Mesodermal cell (in vitro differentiated cells): ENCODE measurements around the gene PDE9A.
"Not testable (repeated sequence)": the region's sequence is repeated elsewhere in the genome, so short reads cannot be mapped to it uniquely, and the experiment has no call there.

Experiments used
- H3K27ac ChIP-seq: 2 replicates; pipeline ENCODE4 v1.7.0; 2013; ENCODE audit warnings: mild to moderate bottlenecking, low read depth, low read length, moderate library complexity; ENCODE audit not compliant: severe bottlenecking
- H3K36me3 ChIP-seq: 2 replicates; pipeline ENCODE4 v1.7.1; 2013; ENCODE audit warnings: mild to moderate bottlenecking, low read length, moderate library complexity; ENCODE audit not compliant: control insufficient read depth, insufficient read depth
- H3K4me1 ChIP-seq: one replicate; pipeline ENCODE4 v1.7.1; 2013; ENCODE audit warnings: mild to moderate bottlenecking, low read length; ENCODE audit not compliant: insufficient read depth, control insufficient read depth, poor library complexity, severe bottlenecking
- H3K4me3 ChIP-seq: 2 replicates; pipeline ENCODE4 v1.7.0; 2013; ENCODE audit warnings: low read length, control low read depth, mild to moderate bottlenecking; ENCODE audit not compliant: insufficient read depth, poor library complexity, severe bottlenecking; ENCODE audit errors: extremely low read depth
- H3K9me3 ChIP-seq: 2 replicates; pipeline ENCODE4 v1.7.1; 2013; ENCODE audit warnings: mild to moderate bottlenecking, low read length, moderate library complexity; ENCODE audit not compliant: control insufficient read depth
- WGBS, 2 experiments: methylation state at CpG; one replicate each; pipeline ENCODE4 v1.1.5; 2013; ENCODE audit warnings: missing lambda C conversion rate in 2 of 2; ENCODE audit not compliant: insufficient coverage in 2 of 2; 5-methylcytosine and 5-hydroxymethylcytosine counted together

The PDE9A gene

DNA sequence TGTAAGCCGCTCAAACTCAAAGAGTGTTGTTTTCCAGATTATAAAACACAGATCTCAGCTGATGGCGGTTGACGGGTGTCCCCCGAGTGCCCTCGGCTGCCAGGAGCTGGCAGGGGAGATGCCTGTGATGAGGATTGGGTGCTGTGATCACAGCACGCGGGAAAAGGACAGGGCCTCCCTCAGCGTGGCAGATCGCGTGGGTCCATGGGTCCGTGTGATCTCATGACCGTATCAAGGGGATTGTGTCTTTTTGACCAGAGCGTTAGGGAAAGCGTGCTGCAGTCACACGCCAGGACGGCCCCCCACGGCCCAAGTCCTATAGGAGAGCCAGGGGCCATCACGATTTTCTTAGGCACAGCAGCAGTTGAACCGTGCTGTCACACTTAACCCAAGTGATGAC is 51.9 kb downstream of the PDE9A start:
- 93 to 97% methylated on average over 18 of the region's 19 CpGs for WGBS, 2 experiments
- Histone ChIP-seq H3K4me3 (no peak overlapping the region), H3K9me3 (peaks cover 7% of the 10 kb centered on the region), H3K4me1 (no peaks in the 10 kb centered on the region), H3K36me3 (peaks cover 8% of the 10 kb centered on the region), H3K27ac (no peak overlapping the region)

DNA sequence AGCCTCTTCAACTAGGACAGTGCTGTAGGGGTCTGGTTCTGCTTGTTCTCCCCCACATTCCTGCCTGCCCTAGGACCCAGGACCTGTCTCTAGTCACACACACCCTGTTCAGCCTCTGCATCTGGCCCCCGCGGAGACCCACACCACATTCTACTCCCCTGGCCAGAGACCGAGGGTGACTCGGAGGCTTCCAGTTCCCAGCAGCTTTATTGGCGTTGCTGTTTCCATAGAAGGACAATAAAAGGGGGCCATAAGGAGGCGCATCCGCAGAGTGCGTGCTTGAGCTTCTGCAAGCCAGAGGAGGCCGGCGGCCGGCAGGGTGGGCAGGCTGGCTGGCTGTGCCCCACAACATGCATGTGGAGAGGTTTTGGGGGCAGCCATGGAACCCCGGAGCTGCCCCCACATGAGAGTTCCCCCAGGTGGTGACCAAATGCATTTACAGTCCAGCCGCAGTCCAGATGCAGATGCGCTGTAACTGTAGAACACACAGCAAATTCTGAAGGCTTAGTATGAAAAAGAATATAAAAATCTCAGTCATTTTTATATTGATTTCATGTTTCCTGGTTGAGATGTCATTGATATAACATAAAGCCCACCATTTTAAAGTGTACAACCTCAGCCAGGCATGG is 52.4 kb downstream of the PDE9A start:
- WGBS, 2 experiments = 85 to 95% methylated on average over 12 of the region's 14 CpGs

DNA sequence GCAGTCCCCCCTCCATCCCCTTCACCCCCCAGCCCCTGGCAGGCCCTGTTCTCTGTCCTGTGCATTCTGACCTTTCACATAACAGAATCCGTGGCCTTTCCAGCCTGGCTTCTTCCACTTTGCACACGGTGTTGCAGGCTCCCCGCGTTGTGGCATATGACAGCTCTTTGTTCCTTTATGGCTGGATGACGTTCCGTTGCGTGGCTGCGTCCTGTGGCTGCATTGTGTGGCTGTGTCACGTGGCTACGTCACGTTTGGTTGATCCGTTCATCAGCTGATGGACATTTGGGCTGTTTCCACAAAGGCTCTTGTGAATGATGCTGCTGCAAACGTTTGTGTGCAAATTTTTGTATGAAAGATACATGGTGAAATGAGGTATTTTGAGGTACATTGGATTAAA is 53.3 kb downstream of the PDE9A start:
- Histone ChIP-seq H3K36me3 (peaks cover 3% of the 10 kb centered on the region), H3K9me3 (peaks cover 4% of the 10 kb centered on the region), H3K4me3 (no peak overlapping the region), H3K27ac (no peak overlapping the region), H3K4me1 (no peaks in the 10 kb centered on the region)
- WGBS, 2 experiments = 93 to 95% methylated on average over 13 of the region's 13 CpGs

More for the DNA sequence above, 52.4 kb downstream of the PDE9A start:
- H3K4me1 ChIP-seq = no peaks in the 10 kb centered on the region
- H3K9me3 ChIP-seq = peaks cover 7% of the 10 kb centered on the region
- no peak overlapping the region for H3K4me3 ChIP-seq
- H3K27ac ChIP-seq = no peak overlapping the region
- peaks cover 6% of the 10 kb centered on the region for H3K36me3 ChIP-seq

DNA sequence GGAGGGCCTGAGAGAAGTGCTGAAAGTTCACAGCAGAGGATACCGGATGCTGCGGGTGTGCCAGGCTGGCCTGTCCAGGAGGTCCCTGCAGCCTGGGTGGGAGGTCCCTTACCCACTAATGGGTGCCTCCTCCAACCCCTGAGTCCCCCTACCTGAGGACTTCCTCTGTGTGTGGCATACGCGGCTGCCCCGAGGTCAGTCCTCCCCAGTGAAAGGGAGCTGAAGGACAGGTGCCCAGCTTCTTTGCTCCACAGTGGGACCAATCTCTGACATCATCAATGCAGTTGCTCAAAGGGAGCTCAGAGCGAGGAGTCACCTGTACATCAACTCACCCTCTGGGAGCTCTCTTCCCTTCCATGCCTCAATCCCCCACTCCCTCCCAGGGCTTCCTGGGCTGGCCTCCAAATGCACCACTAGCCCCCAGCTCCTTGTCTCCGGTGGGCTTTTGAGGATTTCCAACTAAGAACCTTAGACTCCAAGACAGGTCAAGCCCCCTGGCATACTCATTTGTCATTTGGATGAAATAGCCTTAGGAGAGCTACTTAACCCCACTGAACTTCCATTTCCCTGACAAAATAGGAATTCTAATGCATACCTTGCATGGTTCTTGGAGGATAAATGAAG is 53.9 kb downstream of the PDE9A start:
- Histone ChIP-seq H3K4me1 (no peaks in the 10 kb centered on the region), H3K9me3 (no peaks in the 10 kb centered on the region), H3K4me3 (no peak overlapping the region), H3K36me3 (peaks cover 3% of the 10 kb centered on the region), H3K27ac (no peak overlapping the region)
- 91 to 94% methylated on average over 5 to 6 of the region's 7 CpGs for WGBS, 2 experiments

DNA sequence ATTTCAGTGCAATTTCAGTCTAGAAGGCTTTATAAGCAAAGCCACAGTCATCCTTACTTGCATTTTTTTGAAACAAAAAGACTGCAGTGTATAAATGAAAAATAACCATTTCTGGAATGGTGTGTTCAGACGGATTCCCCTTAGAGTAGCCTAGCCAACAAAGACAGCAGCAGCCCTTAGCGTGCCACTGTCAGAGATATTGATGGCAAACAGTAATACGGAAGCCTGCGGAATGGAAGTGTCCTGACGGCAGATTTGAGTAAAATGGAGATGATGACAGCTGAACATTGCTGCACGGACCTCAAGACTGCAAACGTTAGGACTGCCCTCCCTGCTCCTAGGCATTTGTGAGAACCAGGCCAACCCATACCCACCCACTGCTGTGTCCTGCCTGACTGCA is 54.7 kb downstream of the PDE9A start:
- Histone ChIP-seq H3K36me3 (peaks cover 2% of the 10 kb centered on the region), H3K4me1 (no peaks in the 10 kb centered on the region), H3K4me3 (no peak overlapping the region), H3K27ac (no peak overlapping the region), H3K9me3 (no peaks in the 10 kb centered on the region)
- 90 to 93% methylated on average over 7 of the region's 7 CpGs for WGBS, 2 experiments

DNA sequence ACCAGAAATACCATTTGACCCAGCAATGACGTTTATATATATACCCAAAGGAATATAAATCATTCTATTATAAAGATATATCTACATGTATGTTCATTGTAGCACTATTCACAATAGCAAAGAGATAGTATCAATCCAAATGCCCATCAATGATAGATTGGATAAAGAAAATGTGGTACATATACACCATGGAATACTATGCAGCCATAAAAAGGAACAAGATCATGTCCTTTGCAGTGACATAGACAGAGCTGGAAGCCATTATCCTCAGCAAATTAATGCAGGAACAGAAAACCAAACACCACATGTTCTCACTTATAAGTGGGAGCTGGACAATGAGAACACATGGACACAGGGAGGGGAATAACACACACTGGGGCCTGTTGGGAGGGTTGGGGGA is 55.5 kb downstream of the PDE9A start:
- H3K36me3 ChIP-seq, H3K4me1 ChIP-seq, H3K27ac ChIP-seq, H3K9me3 ChIP-seq, H3K4me3 ChIP-seq: not testable (repeated sequence)
- no CpG with 5 or more reads among the region's 1 CpG for WGBS, 2 experiments

DNA sequence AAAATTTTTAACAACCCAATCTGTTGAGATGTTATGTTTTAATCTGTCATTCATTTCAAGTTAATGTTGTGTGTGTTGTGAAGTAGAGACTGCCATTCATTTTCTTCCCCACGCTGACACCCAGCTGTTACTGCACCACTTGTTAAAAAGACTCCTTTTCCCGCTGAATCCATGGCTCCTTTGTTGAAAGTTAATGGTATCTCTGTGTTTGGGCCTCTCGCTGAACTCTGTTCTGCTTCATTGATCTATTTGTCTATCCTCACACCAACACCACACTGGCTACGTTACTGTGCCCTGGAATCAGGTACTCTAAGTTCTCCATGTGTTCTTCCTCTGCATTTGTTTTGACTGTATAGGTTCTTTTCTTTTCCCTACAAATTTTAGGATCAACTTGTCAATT is 58.2 kb downstream of the PDE9A start:
- H3K4me1 ChIP-seq = no peaks in the 10 kb centered on the region
- H3K27ac ChIP-seq = no peak overlapping the region
- WGBS, 2 experiments = 60% methylated on average over 1 of the region's 4 CpGs; no CpG with 5 or more reads in 1 of the 2 experiments
- H3K36me3 ChIP-seq = peaks cover 4% of the 10 kb centered on the region
- no peak overlapping the region for H3K4me3 ChIP-seq
- H3K9me3 ChIP-seq = no peaks in the 10 kb centered on the region

DNA sequence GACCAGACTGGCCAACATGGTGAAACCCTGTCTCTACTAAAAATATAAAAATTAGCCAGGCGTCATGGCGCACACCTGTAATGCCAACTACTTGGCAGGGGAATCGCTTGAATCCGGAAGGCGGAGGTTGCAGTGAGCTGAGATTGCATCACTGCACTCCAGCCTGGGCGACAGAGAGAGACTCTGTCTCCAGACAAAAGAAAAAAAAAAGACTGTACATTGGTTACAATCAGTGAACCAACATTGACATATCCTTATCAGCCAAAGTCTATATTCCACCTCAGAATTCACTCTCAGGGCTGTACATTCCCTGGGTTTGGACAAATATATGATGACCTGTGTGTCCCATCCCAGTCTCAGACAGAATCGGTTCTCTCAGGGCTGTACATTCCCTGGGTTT is 62.0 kb downstream of the PDE9A start:
- not testable (repeated sequence) for H3K27ac ChIP-seq, H3K36me3 ChIP-seq, H3K4me1 ChIP-seq, H3K9me3 ChIP-seq, H3K4me3 ChIP-seq
- 93 to 97% methylated on average over 7 of the region's 7 CpGs for WGBS, 2 experiments

DNA sequence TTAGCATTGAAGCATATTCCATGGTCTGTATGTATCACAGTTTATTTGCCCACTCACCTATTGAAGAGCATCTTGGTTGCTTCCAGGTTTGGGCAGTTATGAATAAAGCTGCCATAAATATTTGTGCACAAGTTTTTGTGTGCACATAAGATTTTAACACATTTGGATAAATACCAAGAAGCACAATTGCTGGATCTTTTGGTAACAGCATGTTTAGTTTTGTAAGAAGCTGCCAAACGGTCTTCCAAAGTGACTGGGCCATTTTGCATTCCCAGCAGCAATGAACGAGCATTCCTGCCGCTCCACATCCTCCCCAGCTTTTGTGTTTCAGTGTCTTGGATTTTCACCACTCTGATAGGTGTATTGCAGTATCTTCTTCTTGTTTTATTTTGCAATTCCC is 62.7 kb downstream of the PDE9A start:
- no peak overlapping the region for H3K27ac ChIP-seq
- no peaks in the 10 kb centered on the region for H3K4me1 ChIP-seq
- H3K36me3 ChIP-seq = peaks cover 8% of the 10 kb centered on the region
- H3K4me3 ChIP-seq = no peak overlapping the region
- WGBS, 2 experiments = 90 to 95% methylated on average over 2 to 3 of the region's 3 CpGs
- H3K9me3 ChIP-seq = no peaks in the 10 kb centered on the region

DNA sequence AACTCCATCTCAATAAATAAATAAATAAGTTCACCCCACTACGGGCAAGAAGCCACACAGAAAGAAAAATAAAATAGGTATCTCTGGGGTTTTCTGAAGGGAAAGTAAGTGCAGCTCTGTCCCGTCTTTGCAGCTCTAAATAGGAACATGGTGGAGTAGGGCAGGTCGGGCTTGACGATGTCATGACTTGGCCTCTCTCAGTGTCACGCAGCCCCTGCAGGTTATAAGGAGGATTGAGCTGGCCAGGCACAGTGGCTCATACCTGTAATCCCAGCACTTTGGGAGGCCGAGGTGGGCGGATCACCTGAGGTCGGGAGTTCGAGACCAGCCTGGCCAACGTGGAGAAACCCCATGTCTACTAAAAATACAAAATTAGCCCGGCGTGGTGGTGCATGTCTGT is 67.1 kb downstream of the PDE9A start:
- not testable (repeated sequence) for H3K36me3 ChIP-seq, H3K27ac ChIP-seq, H3K4me3 ChIP-seq, H3K9me3 ChIP-seq
- WGBS, 2 experiments = 96 to 97% methylated on average over 9 to 11 of the region's 12 CpGs
- peaks cover 12% of the 10 kb centered on the region for H3K4me1 ChIP-seq

DNA sequence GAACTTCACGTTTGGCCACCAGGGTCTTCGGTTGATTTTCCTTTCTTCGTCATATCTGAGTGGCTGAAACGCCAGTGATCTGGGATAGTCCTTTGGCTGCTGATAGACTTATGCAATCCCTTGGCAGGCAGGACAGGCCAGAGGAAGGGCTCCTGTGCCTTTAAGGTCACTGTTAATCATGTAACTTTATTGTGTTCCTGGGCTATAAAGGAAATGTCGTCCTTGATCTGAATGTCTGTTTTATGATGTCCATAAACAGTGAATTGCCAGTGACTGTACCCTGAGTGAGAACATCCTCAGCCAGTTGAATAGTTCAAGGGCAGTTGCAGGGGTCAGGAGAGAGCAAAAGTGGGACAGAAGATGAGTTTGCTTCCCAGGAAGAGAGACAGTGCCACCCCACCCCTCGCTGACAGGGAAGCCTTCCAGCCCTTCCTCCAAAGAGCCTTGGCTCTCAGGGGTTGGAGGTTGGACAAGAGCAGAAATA is 68.0 kb downstream of the PDE9A start:
- 79 to 83% methylated on average over 4 to 5 of the region's 6 CpGs for WGBS, 2 experiments
- Histone ChIP-seq H3K27ac (no peak overlapping the region), H3K4me3 (no peak overlapping the region), H3K9me3 (no peaks in the 10 kb centered on the region), H3K36me3 (peaks cover 7% of the 10 kb centered on the region), H3K4me1 (peaks cover 12% of the 10 kb centered on the region)
